ENCODE measurements around the gene BABAM2.

The BABAM2 gene

DNA sequence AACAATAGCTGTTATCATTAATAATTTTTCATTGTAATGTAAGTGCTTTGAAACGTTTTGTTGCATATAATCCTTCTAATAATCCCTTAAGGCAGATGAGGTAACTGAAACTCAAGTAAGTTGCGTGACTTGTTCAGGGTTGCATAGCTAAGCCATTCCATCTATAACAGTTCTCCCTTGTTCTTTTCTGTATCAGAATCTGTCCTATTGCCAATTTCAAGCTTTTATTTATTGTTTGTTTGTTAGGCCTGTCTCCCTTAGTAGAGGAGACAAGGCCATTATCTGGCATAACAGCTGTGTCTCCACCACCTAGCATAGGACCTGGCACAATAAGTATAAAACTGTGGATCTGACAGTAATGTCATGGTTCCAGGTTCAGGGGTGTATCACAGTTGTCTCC lies 19.4 kb downstream of the BABAM2 start:
- Histone ChIP-seq H3K27ac (ENCODE audit: low read length) (no peak overlapping the region), H3K4me3 (ENCODE audit: low read length in 2 of 2) (no peak overlapping the region), H3K36me3 (ENCODE audit: control insufficient read depth in 2 of 2, insufficient read depth in 2 of 2, low read length in 2 of 2) (no peaks in the 10 kb centered on the region), H3K27me3 (ENCODE audit: control insufficient read depth in 1 of 2, insufficient read depth in 2 of 2, low read length in 2 of 2) (no peaks in the 10 kb centered on the region), H3K4me1 (ENCODE audit: control insufficient read depth, insufficient read depth, low read length) (no peaks in the 10 kb centered on the region), H3K9ac (ENCODE audit: low read length in 2 of 2) (no peak overlapping the region), H3K9me3 (ENCODE audit: control insufficient read depth in 2 of 2, low read length in 2 of 2) (no peaks in the 10 kb centered on the region)

DNA sequence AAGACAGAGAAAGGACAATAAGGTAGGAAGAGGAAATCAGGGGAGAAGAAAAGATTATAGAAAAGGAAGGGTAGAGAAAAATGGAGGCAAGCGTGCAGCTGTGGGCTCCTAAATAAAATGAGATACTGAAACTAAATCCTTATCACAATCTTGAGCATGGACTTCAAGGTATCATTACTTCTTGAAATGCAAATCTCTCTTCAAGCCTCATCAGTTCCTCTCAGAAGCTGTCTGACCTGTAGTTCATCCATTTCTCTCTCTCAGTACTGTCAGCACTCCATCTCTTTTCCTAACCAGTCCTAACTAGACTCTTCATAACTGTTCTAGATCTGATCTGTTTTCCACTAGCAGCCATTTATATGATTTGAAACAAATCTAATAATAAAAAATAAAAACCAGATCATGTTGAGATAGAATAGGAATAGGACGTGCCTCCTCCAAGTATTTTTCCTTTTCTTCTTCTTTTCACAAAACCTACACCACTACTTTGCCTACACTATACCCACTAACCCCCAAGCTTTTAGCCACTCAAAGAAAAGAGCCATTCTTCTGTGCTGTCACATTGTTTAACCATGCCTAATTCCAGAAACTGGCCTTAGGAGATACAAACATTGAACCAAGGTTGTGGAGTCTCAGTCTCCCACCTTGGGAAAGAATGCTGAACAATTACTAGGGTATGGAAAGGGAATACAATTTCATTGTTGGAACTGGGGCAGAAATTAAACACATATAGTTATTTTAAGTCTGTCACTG lies 21.1 kb downstream of the BABAM2 start:
- Histone ChIP-seq H3K9ac (ENCODE audit: low read length in 2 of 2) (no peak overlapping the region), H3K27me3 (ENCODE audit: control insufficient read depth in 1 of 2, insufficient read depth in 2 of 2, low read length in 2 of 2) (no peaks in the 10 kb centered on the region), H3K4me3 (ENCODE audit: low read length in 2 of 2) (no peak overlapping the region), H3K36me3 (ENCODE audit: control insufficient read depth in 2 of 2, insufficient read depth in 2 of 2, low read length in 2 of 2) (no peaks in the 10 kb centered on the region), H3K27ac (ENCODE audit: low read length) (no peak overlapping the region), H3K4me1 (ENCODE audit: control insufficient read depth, insufficient read depth, low read length) (no peaks in the 10 kb centered on the region), H3K9me3 (ENCODE audit: control insufficient read depth in 2 of 2, low read length in 2 of 2) (no peaks in the 10 kb centered on the region)

DNA sequence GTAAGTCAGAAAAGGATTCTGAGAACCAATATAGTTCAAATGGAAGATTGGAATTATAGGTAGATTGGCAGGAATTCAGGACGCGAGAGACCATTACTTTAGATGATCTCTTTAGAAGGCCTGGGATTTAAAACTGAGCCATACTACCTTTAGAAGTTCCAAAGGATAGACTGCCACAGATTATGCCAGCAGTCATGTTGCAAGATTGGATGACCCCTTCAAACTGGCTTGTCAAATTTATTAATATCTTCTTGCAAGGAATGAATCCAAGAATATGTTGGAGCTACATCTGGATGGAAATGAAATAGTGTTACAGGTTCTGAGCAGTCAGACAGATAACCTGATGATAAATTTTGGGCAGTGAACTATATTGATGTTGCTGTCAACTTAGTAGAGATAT lies 22.0 kb downstream of the BABAM2 start:
- Histone ChIP-seq H3K27me3 (ENCODE audit: control insufficient read depth in 1 of 2, insufficient read depth in 2 of 2, low read length in 2 of 2) (no peaks in the 10 kb centered on the region), H3K27ac (ENCODE audit: low read length) (no peak overlapping the region), H3K9ac (ENCODE audit: low read length in 2 of 2) (no peak overlapping the region), H3K9me3 (ENCODE audit: control insufficient read depth in 2 of 2, low read length in 2 of 2) (no peaks in the 10 kb centered on the region), H3K4me3 (ENCODE audit: low read length in 2 of 2) (no peak overlapping the region), H3K36me3 (ENCODE audit: control insufficient read depth in 2 of 2, insufficient read depth in 2 of 2, low read length in 2 of 2) (no peaks in the 10 kb centered on the region), H3K4me1 (ENCODE audit: control insufficient read depth, insufficient read depth, low read length) (no peaks in the 10 kb centered on the region)

GRCh38 chr2:27914041-27914804 lies 23.7 kb downstream of the BABAM2 start:
- Histone ChIP-seq H3K9ac (ENCODE audit: low read length in 2 of 2) (no peak overlapping the region), H3K36me3 (ENCODE audit: control insufficient read depth in 2 of 2, insufficient read depth in 2 of 2, low read length in 2 of 2) (no peaks in the 10 kb centered on the region), H3K4me1 (ENCODE audit: control insufficient read depth, insufficient read depth, low read length) (no peaks in the 10 kb centered on the region), H3K9me3 (ENCODE audit: control insufficient read depth in 2 of 2, low read length in 2 of 2) (no peaks in the 10 kb centered on the region), H3K27me3 (ENCODE audit: control insufficient read depth in 1 of 2, insufficient read depth in 2 of 2, low read length in 2 of 2) (no peaks in the 10 kb centered on the region), H3K4me3 (ENCODE audit: low read length in 2 of 2) (no peak overlapping the region), H3K27ac (ENCODE audit: low read length) (no peak overlapping the region)

GRCh38 chr2:27914805-27915175 lies 24.3 kb downstream of the BABAM2 start:
- no peaks in the 10 kb centered on the region for H3K27me3 ChIP-seq (ENCODE audit: control insufficient read depth in 1 of 2, insufficient read depth in 2 of 2, low read length in 2 of 2)
- no peak overlapping the region for H3K9ac ChIP-seq (ENCODE audit: low read length in 2 of 2)
- no peak overlapping the region for H3K27ac ChIP-seq (ENCODE audit: low read length)
- H3K36me3 ChIP-seq (ENCODE audit: control insufficient read depth in 2 of 2, insufficient read depth in 2 of 2, low read length in 2 of 2) = no peaks in the 10 kb centered on the region
- no peak overlapping the region for H3K4me3 ChIP-seq (ENCODE audit: low read length in 2 of 2)
- H3K9me3 ChIP-seq (ENCODE audit: control insufficient read depth in 2 of 2, low read length in 2 of 2) = no peaks in the 10 kb centered on the region
- no peaks in the 10 kb centered on the region for H3K4me1 ChIP-seq (ENCODE audit: control insufficient read depth, insufficient read depth, low read length)

DNA sequence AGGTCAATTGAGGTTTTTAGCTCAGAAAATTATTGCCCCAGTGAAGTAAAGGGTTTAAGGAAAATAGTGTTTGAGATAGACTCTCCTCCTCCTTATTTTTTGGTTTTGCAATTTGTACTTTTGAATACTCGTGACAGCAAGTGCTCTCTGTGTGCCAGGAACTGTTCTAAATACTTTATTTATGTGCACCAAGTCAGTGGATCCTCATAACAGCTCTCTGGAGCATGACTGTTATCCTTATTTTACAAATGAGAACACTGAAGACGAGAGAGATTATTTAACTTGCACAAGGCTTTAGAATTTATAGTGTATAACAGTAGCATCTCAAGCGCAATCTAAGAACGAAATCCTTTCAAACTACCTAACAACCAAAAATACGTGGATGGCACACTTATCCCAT lies 24.7 kb downstream of the BABAM2 start:
- H3K36me3 ChIP-seq (ENCODE audit: control insufficient read depth in 2 of 2, insufficient read depth in 2 of 2, low read length in 2 of 2) = no peaks in the 10 kb centered on the region
- H3K27me3 ChIP-seq (ENCODE audit: control insufficient read depth in 1 of 2, insufficient read depth in 2 of 2, low read length in 2 of 2) = no peaks in the 10 kb centered on the region
- H3K4me3 ChIP-seq (ENCODE audit: low read length in 2 of 2) = no peak overlapping the region
- H3K9ac ChIP-seq (ENCODE audit: low read length in 2 of 2) = no peak overlapping the region
- no peak overlapping the region for H3K27ac ChIP-seq (ENCODE audit: low read length)
- no peaks in the 10 kb centered on the region for H3K9me3 ChIP-seq (ENCODE audit: control insufficient read depth in 2 of 2, low read length in 2 of 2)
- H3K4me1 ChIP-seq (ENCODE audit: control insufficient read depth, insufficient read depth, low read length) = no peaks in the 10 kb centered on the region

GRCh38 chr2:27915874-27916273 lies 25.3 kb downstream of the BABAM2 start:
- H3K4me3 ChIP-seq (ENCODE audit: low read length in 2 of 2) = no peak overlapping the region
- H3K4me1 ChIP-seq (ENCODE audit: control insufficient read depth, insufficient read depth, low read length) = no peaks in the 10 kb centered on the region
- H3K27ac ChIP-seq (ENCODE audit: low read length) = no peak overlapping the region
- H3K9ac ChIP-seq (ENCODE audit: low read length in 2 of 2) = no peak overlapping the region
- no peaks in the 10 kb centered on the region for H3K27me3 ChIP-seq (ENCODE audit: control insufficient read depth in 1 of 2, insufficient read depth in 2 of 2, low read length in 2 of 2)
- no peaks in the 10 kb centered on the region for H3K9me3 ChIP-seq (ENCODE audit: control insufficient read depth in 2 of 2, low read length in 2 of 2)
- H3K36me3 ChIP-seq (ENCODE audit: control insufficient read depth in 2 of 2, insufficient read depth in 2 of 2, low read length in 2 of 2) = no peaks in the 10 kb centered on the region

DNA sequence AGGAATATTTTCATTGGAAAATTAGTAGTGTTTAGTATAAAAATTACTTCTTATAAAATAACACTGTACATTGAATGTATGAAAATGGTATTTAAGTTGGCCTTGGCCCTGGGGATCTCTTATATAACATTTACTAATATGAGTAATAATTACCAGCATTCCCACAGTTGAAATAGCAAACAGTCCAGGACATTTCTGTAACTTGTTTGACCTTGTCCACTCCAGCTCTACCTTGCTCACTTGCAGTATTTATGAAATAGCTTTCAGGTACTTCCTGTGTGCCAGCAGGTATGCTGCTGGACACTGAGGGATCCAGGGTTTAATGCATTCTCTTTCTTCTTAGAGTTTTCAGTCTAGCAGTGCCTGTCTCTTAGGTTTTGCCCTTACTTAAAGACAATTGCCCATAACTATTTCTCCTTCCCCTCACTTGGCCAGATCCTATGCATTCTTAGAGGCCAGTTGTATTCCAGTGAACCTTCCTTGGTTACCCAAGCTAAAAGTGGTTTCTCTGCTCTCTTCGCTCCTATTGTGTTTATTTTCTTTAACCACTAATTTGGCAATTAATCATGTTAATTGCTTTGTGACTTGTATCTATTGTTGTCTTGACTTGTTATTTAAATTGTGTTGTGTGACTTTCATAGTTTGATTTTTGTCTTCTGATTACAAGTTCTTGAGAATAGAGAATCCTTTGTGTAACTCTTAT lies 25.9 kb downstream of the BABAM2 start:
- H3K9ac ChIP-seq (ENCODE audit: low read length in 2 of 2) = no peak overlapping the region
- H3K4me1 ChIP-seq (ENCODE audit: control insufficient read depth, insufficient read depth, low read length) = no peaks in the 10 kb centered on the region
- no peaks in the 10 kb centered on the region for H3K9me3 ChIP-seq (ENCODE audit: control insufficient read depth in 2 of 2, low read length in 2 of 2)
- no peaks in the 10 kb centered on the region for H3K36me3 ChIP-seq (ENCODE audit: control insufficient read depth in 2 of 2, insufficient read depth in 2 of 2, low read length in 2 of 2)
- no peak overlapping the region for H3K4me3 ChIP-seq (ENCODE audit: low read length in 2 of 2)
- no peaks in the 10 kb centered on the region for H3K27me3 ChIP-seq (ENCODE audit: control insufficient read depth in 1 of 2, insufficient read depth in 2 of 2, low read length in 2 of 2)
- H3K27ac ChIP-seq (ENCODE audit: low read length) = no peak overlapping the region

- no peaks in the 10 kb centered on the region for H3K36me3 ChIP-seq (ENCODE audit: control insufficient read depth in 2 of 2, insufficient read depth in 2 of 2, low read length in 2 of 2)
- H3K4me1 ChIP-seq (ENCODE audit: control insufficient read depth, insufficient read depth, low read length) = no peaks in the 10 kb centered on the region
- no peak overlapping the region for H3K9ac ChIP-seq (ENCODE audit: low read length in 2 of 2)
- H3K9me3 ChIP-seq (ENCODE audit: control insufficient read depth in 2 of 2, low read length in 2 of 2) = no peaks in the 10 kb centered on the region
- H3K4me3 ChIP-seq (ENCODE audit: low read length in 2 of 2) = no peak overlapping the region
- H3K27ac ChIP-seq (ENCODE audit: low read length) = no peak overlapping the region
- no peaks in the 10 kb centered on the region for H3K27me3 ChIP-seq (ENCODE audit: control insufficient read depth in 1 of 2, insufficient read depth in 2 of 2, low read length in 2 of 2)
Observed at GRCh38 chr2:27920148-27920885, 29.8 kb downstream of the BABAM2 start.

GRCh38 chr2:27921424-27921823 lies 30.9 kb downstream of the BABAM2 start:
- Histone ChIP-seq H3K9me3 (ENCODE audit: control insufficient read depth in 2 of 2, low read length in 2 of 2) (no peaks in the 10 kb centered on the region), H3K27ac (ENCODE audit: low read length) (no peak overlapping the region), H3K36me3 (ENCODE audit: control insufficient read depth in 2 of 2, insufficient read depth in 2 of 2, low read length in 2 of 2) (no peaks in the 10 kb centered on the region), H3K27me3 (ENCODE audit: control insufficient read depth in 1 of 2, insufficient read depth in 2 of 2, low read length in 2 of 2) (no peaks in the 10 kb centered on the region), H3K9ac (ENCODE audit: low read length in 2 of 2) (no peak overlapping the region), H3K4me3 (ENCODE audit: low read length in 2 of 2) (no peak overlapping the region), H3K4me1 (ENCODE audit: control insufficient read depth, insufficient read depth, low read length) (no peaks in the 10 kb centered on the region)
